ENCODE data around the gene HHATL. TPM values are rescaled to one million over a fixed set of nuclear protein-coding genes. Genes with fewer than 3 reads are reported as not detected.

HHATL gene
- total RNA-seq, 1 experiment from 2014 or later = 0.92 TPM

DNA sequence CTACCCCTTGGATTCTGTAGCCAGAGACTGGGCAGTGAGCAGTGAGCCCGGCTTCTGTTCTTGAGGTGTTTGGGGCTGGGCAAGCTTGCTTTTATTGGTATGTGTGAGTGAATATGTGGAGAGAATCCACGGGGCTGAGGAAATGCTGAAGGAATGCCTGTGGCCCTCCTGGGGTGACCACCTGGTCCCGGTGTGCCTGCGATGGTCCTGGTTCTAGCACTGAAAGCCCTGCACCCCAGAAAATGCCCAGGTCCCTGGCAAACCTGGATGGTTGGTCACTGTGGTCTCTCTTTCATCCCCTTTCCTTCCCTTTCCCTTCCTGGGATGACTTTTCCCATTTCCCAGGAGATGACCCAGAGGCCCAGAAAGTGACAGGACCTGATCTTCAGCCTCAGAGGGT lies 44.9 kb downstream of the HHATL start:
- CTCF ChIA-PET = interaction anchor here (1.5 to 2.3 kb wide), 2 partner anchors 85 to 88 kb away, joined by 6 read pairs; no protein-coding TSS in a partner anchor
- no peak for DNase-seq (ENCODE audit: low spot score)

GRCh38 chr3:42656680-42657610 lies 45.7 kb downstream of the HHATL start:
- peaks cover 37% of the 10 kb centered on the region for H3K4me1 Mint-ChIP-seq
- no peaks in the 10 kb centered on the region; the same call in 1 of the 2 replicates for H3K36me3 Mint-ChIP-seq
- ChIA-PET POLR2A (no interaction called here), CTCF (interaction anchor here (0.7 to 2.3 kb wide), 2 partner anchors 87 to 89 kb away, joined by 3 to 6 read pairs; no protein-coding TSS in a partner anchor)
- H3K4me3 Mint-ChIP-seq = no peak overlapping the region
- no peak for DNase-seq (ENCODE audit: low spot score)
- ATAC-seq = no peak
- no peaks in the 10 kb centered on the region for H3K27me3 Mint-ChIP-seq (ENCODE audit: low read depth)
- no peaks in the 10 kb centered on the region for H3K9me3 Mint-ChIP-seq
- no peak overlapping the region for H3K27ac Mint-ChIP-seq
- TF ChIP-seq SMAD4 (CRISPR knock-in tag; IDR thresholded peaks at IDR 0.05) (no peak), RORB (CRISPR knock-in tag; IDR thresholded peaks at IDR 0.05) (no peak), ZBTB21 (CRISPR knock-in tag; IDR thresholded peaks at IDR 0.05; ENCODE audit: borderline replicate concordance) (no peak), KAT7 (CRISPR knock-in tag; IDR thresholded peaks at IDR 0.05; ENCODE audit: borderline replicate concordance) (no peak), CDX4 (CRISPR knock-in tag; IDR thresholded peaks at IDR 0.05; ENCODE audit: borderline replicate concordance) (no peak), ZNF396 (CRISPR knock-in tag; IDR thresholded peaks at IDR 0.05; ENCODE audit: borderline replicate concordance) (no peak), ESRRA (CRISPR knock-in tag; IDR thresholded peaks at IDR 0.05; ENCODE audit: borderline replicate concordance) (no peak), ZNF532 (CRISPR knock-in tag; IDR thresholded peaks at IDR 0.05; ENCODE audit: borderline replicate concordance) (no peak), NR2C2 (CRISPR knock-in tag; IDR thresholded peaks at IDR 0.05) (no peak), FOXP4 (CRISPR knock-in tag; IDR thresholded peaks at IDR 0.05) (no peak), OVOL2 (CRISPR knock-in tag; IDR thresholded peaks at IDR 0.05; ENCODE audit: borderline replicate concordance) (no peak), USF2 (CRISPR knock-in tag; IDR thresholded peaks at IDR 0.05) (no peak), TCF7 (CRISPR knock-in tag; IDR thresholded peaks at IDR 0.05; ENCODE audit: low read depth) (no peak)
- TF ChIP-seq, protein P1, sequence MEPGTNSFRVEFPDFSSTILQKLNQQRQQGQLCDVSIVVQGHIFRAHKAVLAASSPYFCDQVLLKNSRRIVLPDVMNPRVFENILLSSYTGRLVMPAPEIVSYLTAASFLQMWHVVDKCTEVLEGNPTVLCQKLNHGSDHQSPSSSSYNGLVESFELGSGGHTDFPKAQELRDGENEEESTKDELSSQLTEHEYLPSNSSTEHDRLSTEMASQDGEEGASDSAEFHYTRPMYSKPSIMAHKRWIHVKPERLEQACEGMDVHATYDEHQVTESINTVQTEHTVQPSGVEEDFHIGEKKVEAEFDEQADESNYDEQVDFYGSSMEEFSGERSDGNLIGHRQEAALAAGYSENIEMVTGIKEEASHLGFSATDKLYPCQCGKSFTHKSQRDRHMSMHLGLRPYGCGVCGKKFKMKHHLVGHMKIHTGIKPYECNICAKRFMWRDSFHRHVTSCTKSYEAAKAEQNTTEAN (CRISPR knock-in tag; IDR thresholded peaks at IDR 0.05) = no peak
- TF ChIP-seq, protein P2, sequence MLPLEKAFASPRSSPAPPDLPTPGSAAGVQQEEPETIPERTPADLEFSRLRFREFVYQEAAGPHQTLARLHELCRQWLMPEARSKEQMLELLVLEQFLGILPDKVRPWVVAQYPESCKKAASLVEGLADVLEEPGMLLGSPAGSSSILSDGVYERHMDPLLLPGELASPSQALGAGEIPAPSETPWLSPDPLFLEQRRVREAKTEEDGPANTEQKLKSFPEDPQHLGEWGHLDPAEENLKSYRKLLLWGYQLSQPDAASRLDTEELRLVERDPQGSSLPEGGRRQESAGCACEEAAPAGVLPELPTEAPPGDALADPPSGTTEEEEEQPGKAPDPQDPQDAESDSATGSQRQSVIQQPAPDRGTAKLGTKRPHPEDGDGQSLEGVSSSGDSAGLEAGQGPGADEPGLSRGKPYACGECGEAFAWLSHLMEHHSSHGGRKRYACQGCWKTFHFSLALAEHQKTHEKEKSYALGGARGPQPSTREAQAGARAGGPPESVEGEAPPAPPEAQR (CRISPR knock-in tag; IDR thresholded peaks at IDR 0.05) = no peak

More for the DNA sequence above, 44.9 kb downstream of the HHATL start:
- Mint-ChIP-seq H3K4me3 (no peak overlapping the region), H3K9me3 (no peaks in the 10 kb centered on the region), H3K4me1 (peaks cover 30% of the 10 kb centered on the region), H3K27ac (no peak overlapping the region), H3K27me3 (ENCODE audit: low read depth) (no peaks in the 10 kb centered on the region), H3K36me3 (no peaks in the 10 kb centered on the region; the same call in 1 of the 2 replicates)
- POLR2A ChIA-PET = no interaction called here
- ATAC-seq = no peak
- no peak for TF ChIP-seq RORB (CRISPR knock-in tag; IDR thresholded peaks at IDR 0.05)
- no peak for TF ChIP-seq ESRRA (CRISPR knock-in tag; IDR thresholded peaks at IDR 0.05; ENCODE audit: borderline replicate concordance)
- TF ChIP-seq FOXP4 (CRISPR knock-in tag; IDR thresholded peaks at IDR 0.05) = no peak
- no peak for TF ChIP-seq NR2C2 (CRISPR knock-in tag; IDR thresholded peaks at IDR 0.05)
- TF ChIP-seq ATF1 (CRISPR knock-in tag; IDR thresholded peaks at IDR 0.05) = no peak
- TF ChIP-seq RELA (CRISPR knock-in tag; IDR thresholded peaks at IDR 0.05; ENCODE audit: borderline replicate concordance) = no peak
- TF ChIP-seq TEAD1 (CRISPR knock-in tag; IDR thresholded peaks at IDR 0.05) = no peak
